Activated CD8-positive, alpha-beta memory T cell treated with anti-CD3 and anti-CD28 coated beads, Interleukin-2, amount 50 U/mL, for 24 hours (primary cell): Measurements from ENCODE around the gene GINS3.
"Not testable (repeated sequence)": the region's sequence is repeated elsewhere in the genome, so short reads cannot be mapped to it uniquely, and the experiment has no call there.

ENCODE experiments used
- DNase-seq: peaks from one replicate; pipeline ENCODE4 v3.0.0-alpha.2; 2020; ENCODE audit errors: extremely low read depth

GINS3 gene

GRCh38 chr16:58389724-58390123 lies 2.5 kb upstream of the GINS3 start:
- no peak for DNase-seq

GRCh38 chr16:58393138-58393504 lies 850 bp downstream of the GINS3 start:
- DNase-seq: no peak

GRCh38 chr16:58396897-58397296 lies 4.6 kb downstream of the GINS3 start:
- not testable (repeated sequence) for DNase-seq

DNA sequence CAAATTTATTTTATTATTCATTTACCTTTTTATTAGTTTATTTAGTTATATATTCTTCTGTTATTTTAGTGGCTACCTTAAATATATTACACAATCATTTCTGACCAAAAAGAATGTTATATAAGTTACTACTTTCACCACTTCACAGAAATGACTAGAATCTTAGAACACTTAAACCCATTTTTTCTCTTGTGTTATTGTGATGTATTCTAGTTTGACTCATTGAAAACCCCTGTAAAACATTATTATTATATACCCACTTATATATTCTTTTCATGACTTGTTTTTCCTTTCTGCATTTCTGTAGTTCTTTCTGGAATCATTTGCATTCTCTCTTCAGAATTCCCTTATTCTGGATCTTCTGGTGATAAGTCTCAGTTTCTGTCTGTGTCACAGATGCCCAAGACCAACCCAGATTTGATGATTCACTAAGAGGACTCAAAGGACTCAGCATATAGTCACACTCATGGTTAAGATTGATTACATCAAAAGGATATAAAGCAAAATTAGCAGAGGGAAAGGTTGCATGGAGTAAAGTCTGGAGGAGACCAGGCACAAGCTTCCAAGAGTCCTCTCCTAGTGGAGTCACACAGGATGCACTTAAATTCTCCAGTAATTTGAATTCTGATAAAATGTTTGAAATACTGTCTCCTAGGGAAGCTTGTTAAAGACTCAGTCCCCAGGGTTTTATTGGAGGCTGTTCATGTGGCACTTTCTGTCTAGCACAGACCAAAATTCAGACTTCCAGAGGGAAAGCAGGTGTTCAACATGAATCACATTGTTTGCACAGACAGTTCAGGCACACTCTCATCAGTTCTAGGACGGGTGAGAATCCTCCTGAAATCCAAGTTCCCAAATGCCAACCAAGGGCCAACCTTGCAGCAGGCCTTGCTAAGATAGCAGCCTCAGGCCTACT lies 7.7 kb downstream of the GINS3 start:
- no peak for DNase-seq

GRCh38 chr16:58401305-58401704 lies 9.0 kb downstream of the GINS3 start:
- not testable (repeated sequence) for DNase-seq

DNA sequence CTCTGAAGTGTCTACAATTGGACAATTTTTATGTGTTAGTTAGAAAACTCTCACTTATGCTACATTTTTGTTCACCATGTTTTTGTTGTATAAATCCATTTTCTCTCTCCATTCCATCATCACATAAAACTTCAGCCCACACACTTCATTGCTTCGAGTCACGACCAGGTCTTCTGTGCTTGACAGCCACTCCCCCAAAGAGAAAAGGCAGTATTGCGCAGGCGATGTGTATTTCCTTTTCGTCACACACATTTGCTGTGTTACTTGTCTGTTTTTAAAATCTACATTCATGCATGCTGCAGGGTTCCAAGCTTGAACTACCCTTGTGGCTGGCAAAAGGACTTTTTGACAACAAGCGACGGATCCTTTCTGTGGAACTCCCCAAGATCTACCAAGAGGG lies 10.5 kb downstream of the GINS3 start:
- no peak for DNase-seq

- no peak for DNase-seq
These were observed 17.2 kb downstream of the GINS3 start for GRCh38 chr16:58409316-58409973.

GRCh38 chr16:58411336-58411735 lies 19.1 kb downstream of the GINS3 start:
- no peak for DNase-seq

DNA sequence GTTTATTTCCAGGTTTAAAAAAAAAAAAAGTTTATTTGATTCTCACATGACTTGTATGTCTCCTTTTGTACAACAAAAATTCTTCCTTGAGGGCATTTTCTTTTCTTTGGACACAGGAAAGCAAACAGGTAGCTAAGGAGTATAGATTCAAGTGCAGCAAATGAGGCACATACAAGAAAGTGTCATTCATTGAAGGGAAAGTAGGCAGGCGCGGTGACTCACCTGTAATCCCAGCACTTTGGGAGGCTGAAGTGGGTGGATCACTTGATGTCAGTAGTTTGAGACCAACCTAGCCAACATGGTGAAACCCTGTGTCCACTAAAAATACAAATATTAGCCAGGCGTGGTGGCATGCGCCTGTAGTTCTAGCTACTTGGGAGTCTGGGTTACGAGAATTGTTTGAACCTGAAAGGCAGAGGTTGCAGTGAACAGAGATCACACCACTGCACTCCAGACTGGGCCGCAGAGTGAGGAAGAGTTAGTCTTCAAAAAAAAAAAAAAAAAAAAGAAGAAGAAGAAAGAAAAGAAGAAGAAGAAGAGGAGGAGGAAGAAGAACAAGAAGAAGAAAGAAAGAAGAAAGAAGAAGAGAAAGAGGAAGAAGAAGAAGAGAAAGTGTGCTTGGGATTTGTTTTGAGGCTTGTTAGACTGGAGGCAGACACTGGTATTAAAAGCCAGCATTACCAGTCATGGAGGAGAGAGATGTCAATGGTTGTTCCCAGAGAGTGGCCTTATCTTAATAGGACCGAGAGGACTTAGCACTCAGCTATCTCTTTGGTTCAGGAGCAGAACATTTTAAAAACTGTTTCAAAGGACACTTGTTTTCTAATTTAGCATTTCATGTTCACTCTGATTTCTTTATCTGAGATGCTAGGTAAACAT lies 19.7 kb downstream of the GINS3 start:
- DNase-seq: no peak

- not testable (repeated sequence) for DNase-seq
These were observed 20.3 kb downstream of the GINS3 start for GRCh38 chr16:58412615-58412970.

DNA sequence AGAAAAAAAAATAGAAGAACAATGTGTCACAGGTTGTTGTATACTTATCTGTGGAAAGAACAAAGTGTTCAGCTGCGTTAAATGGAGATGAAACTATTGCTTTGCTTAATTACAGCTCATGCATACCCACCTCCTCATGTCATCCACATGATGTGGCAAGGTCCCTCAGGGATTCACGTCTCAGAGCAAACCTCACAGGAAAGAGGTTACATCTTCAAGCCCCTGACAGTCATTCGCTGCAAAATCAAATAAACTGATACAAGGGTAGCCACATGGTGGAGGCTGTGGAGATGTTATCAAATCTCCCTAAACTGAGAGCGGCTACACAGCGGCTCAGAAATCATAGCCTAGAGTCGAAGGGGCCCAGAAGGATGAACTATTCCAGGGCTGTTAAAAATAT lies 21.1 kb downstream of the GINS3 start:
- no peak for DNase-seq

- DNase-seq: no peak
These were observed 22.7 kb downstream of the GINS3 start for GRCh38 chr16:58415003-58415402.

DNA sequence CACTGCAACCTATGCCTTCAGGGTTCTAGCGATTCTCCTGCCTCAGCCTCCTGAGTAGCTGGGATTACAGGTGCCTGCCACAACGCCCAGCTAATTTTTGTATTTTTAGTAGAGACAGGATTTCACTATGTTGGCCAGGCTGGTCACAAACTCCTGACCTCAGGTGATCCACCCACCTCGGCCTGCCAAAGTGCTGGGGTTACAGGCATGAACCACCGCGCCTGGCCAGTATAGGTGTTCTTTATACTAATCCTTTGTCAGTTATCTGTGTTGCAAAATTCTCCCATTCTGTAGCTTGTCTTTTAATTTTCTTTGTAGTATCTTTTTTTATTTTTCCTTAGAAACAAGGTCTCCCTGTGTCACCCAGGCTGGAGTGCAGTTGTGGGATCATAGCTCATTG lies 23.7 kb downstream of the GINS3 start:
- not testable (repeated sequence) for DNase-seq

- DNase-seq: no peak
These were observed 24.8 kb downstream of the GINS3 start for GRCh38 chr16:58417035-58417434.

DNA sequence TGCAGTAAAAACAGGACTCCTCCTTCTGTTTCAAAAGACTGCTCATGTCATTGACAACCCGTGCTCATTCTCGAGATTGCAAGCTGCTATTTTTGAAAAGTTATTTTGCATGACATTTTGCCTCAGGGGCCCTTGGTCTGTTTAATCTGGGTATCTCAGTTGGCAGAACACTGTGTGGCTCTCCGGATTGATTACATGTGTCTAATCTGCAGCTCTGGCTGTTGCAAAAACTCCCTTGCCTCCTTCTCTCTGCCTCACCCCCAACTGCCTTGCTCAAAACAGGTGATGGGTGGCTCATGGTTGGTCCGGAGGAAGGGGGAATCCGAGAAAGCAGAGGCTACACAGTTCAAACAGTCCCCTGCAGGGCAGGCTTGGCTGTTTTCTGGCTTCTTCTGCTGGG lies 25.3 kb downstream of the GINS3 start:
- DNase-seq: no peak

DNA sequence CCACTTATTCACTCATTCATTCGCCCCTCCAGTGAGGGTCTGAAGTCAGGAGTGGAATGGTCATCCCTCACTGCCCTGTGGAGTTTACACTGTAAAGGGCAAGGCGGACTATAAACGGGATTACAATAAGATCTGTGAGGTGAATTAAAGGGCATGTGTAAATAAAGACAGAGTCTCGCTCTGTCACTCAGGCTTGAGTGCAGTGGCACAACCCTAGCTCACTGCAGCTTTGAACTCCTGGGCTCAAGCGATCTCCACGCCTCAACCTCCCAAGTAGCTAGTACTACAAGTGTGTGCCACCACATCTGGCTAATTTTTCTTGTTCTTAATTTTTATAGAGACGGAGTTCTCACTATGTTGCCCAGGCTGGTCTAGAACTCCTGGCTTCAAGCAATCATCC lies 25.8 kb downstream of the GINS3 start:
- DNase-seq: no peak

- DNase-seq: no peak
These were observed 26.3 kb downstream of the GINS3 start for GRCh38 chr16:58418601-58419000.

GRCh38 chr16:58419241-58419990 lies 27.1 kb downstream of the GINS3 start:
- no peak for DNase-seq

GRCh38 chr16:58421059-58421458 lies 28.8 kb downstream of the GINS3 start:
- DNase-seq: no peak

DNA sequence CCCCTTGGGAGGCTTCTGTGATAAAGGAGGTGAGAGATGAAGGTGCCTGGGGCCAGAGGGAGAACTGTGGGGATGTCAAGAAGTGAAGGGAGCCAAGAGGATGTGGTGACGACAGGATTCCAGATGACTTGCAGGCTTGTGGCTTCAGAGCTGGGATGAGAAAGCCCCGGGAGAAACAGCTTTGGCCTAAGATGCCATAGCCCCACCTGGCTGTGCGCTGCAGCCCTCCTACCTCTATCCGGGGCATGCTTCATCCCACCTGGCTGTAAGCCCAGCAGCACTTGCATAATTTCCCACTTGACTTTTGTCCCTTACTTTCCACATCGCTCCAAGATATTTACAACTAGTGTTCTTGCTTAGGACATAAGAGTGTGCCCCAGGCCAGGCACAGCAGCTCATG lies 29.3 kb downstream of the GINS3 start:
- no peak for DNase-seq

GRCh38 chr16:58422809-58423208 lies 30.5 kb downstream of the GINS3 start:
- DNase-seq: no peak

- no peak for DNase-seq
These were observed 33.0 kb downstream of the GINS3 start for GRCh38 chr16:58425245-58425644.
